Esophagus squamous epithelium (tissue), 4 donors: ENCODE measurements around the gene RER1.

Experiments
- POLR2A ChIP-seq, 4 donors: fragments of 450-650 bp; IDR thresholded peaks; one replicate each; pipeline ENCODE4 v1.6.1; 2017; ENCODE audit warnings: antibody characterized with exemption in 4 of 4, mild to moderate bottlenecking in 4 of 4, moderate library complexity in 3 of 4
- TF ChIP-seq, protein P1 (sequence below), 6 experiments: fragments of 450-650 bp in 4 of 6; fragments of 200-600 bp in 2 of 6; sonication (generic) in 2 of 6; IDR thresholded peaks; one replicate each; pipeline ENCODE4 v1.5.1; 2016 to 2019; ENCODE audit warnings: antibody characterized with exemption in 6 of 6, mild to moderate bottlenecking in 4 of 6, moderate library complexity in 4 of 6

DNA sequence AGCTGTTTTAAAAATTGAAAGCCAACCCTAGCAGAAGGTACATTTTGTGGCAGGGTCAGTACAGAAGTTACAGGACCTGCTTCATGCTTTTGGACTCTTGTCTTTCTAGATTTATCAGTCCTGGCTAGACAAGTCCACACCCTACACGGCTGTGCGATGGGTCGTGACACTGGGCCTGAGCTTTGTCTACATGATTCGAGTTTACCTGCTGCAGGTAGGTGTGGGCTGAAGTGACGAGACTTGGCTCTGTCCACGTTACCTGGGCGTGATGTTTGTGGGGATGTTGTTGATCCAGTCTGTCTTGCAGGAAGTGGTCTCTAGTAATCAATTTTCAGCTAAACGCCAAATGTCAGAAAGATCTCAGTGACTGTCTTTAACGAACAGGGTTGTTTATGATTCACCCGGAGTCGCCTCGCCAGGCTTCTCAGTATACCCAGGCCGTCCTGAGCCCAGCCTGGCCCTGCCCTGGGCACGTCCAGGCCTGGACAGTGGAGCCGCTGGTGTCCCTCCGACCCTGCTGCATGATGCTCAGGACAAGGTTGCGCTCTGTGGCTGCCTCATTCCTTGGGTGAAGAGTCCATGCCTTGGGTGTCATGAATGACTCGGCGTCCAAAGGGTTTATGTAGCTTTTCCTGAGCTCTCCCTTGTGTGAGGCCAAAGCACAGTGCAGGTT lies 5.5 kb downstream of the RER1 start:
- TF ChIP-seq, protein P1, sequence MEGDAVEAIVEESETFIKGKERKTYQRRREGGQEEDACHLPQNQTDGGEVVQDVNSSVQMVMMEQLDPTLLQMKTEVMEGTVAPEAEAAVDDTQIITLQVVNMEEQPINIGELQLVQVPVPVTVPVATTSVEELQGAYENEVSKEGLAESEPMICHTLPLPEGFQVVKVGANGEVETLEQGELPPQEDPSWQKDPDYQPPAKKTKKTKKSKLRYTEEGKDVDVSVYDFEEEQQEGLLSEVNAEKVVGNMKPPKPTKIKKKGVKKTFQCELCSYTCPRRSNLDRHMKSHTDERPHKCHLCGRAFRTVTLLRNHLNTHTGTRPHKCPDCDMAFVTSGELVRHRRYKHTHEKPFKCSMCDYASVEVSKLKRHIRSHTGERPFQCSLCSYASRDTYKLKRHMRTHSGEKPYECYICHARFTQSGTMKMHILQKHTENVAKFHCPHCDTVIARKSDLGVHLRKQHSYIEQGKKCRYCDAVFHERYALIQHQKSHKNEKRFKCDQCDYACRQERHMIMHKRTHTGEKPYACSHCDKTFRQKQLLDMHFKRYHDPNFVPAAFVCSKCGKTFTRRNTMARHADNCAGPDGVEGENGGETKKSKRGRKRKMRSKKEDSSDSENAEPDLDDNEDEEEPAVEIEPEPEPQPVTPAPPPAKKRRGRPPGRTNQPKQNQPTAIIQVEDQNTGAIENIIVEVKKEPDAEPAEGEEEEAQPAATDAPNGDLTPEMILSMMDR (IDR thresholded peaks at IDR 0.05): no peak
- TF ChIP-seq POLR2A (IDR thresholded peaks at IDR 0.05): no peak
